Stomach smooth muscle (tissue), 2 donors: ENCODE results near the gene PANX3.

Experiments
- H3K27ac ChIP-seq: one replicate; pipeline ENCODE4 v1.7.0; 2013; ENCODE audit warnings: mild to moderate bottlenecking, low read length, inconsistent platforms
- H3K27me3 ChIP-seq, 2 donors: one replicate each; pipeline ENCODE4 v1.7.0; 2013; ENCODE audit warnings: low read length in 2 of 2; ENCODE audit not compliant: insufficient read depth in 2 of 2, control insufficient read depth in 1 of 2
- H3K36me3 ChIP-seq, 2 donors: one replicate each; pipeline ENCODE4 v1.7.0; 2013; ENCODE audit warnings: low read length in 2 of 2; ENCODE audit not compliant: control insufficient read depth in 2 of 2, insufficient read depth in 2 of 2
- H3K4me1 ChIP-seq: one replicate; pipeline ENCODE4 v1.7.0; 2013; ENCODE audit warnings: low read length; ENCODE audit not compliant: control insufficient read depth, insufficient read depth
- H3K4me3 ChIP-seq, 2 donors: one replicate each; pipeline ENCODE4 v1.7.0; 2013; ENCODE audit warnings: low read length in 2 of 2
- H3K9ac ChIP-seq, 2 donors: one replicate each; pipeline ENCODE4 v1.7.0; 2013; ENCODE audit warnings: low read length in 2 of 2, mild to moderate bottlenecking in 1 of 2
- H3K9me3 ChIP-seq, 2 donors: one replicate each; pipeline ENCODE4 v1.7.0; 2013; ENCODE audit warnings: low read length in 2 of 2; ENCODE audit not compliant: control insufficient read depth in 2 of 2
- donor health status: healthy.
- donor health status: Pancreatic carcinoma.

PANX3 gene

GRCh38 chr11:124611064-124611463 is at the start of gene PANX3:
Gene PANX3, plus strand, starts transcription at chr11:124611428. Its CDS starts 129 bp downstream, at chr11:124611557.
- no peak within 1 kb of the TSS for H3K27ac ChIP-seq
- H3K9ac ChIP-seq, result no peak within 1 kb of the TSS
- no peaks in the 10 kb centered on the region for H3K9me3 ChIP-seq
- H3K27me3 ChIP-seq, result peaks cover 0 to 2% of the 10 kb centered on the region in 2 donors
- no peak within 1 kb of the TSS for H3K4me3 ChIP-seq
- H3K4me1 ChIP-seq, result no peaks in the 10 kb centered on the region
- no peaks in the 10 kb centered on the region for H3K36me3 ChIP-seq

- no peaks in the 10 kb centered on the region for H3K27me3 ChIP-seq
Measured at GRCh38 chr11:124569697-124570096, 41.5 kb upstream of the PANX3 start, which contains the start of gene OR8A1. Gene OR8A1, plus strand, starts transcription at chr11:124569997. Its CDS starts 123 bp downstream, at chr11:124570120.

DNA sequence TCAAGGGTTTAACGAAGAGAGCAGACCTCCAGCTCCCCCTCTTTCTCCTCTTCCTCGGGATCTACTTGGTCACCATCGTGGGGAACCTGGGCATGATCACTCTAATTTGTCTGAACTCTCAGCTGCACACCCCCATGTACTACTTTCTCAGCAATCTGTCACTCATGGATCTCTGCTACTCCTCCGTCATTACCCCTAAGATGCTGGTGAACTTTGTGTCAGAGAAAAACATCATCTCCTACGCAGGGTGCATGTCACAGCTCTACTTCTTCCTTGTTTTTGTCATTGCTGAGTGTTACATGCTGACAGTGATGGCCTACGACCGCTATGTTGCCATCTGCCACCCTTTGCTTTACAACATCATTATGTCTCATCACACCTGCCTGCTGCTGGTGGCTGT is 41.1 kb upstream of the PANX3 start:
- no peaks in the 10 kb centered on the region for H3K36me3 ChIP-seq
- H3K27me3 ChIP-seq, result no peaks in the 10 kb centered on the region
- H3K9ac ChIP-seq, result no peak overlapping the region
- H3K27ac ChIP-seq, result no peak overlapping the region
- no peaks in the 10 kb centered on the region for H3K9me3 ChIP-seq
- no peak overlapping the region for H3K4me3 ChIP-seq
- H3K4me1 ChIP-seq, result no peaks in the 10 kb centered on the region

More at GRCh38 chr11:124569697-124570096, 41.5 kb upstream of the PANX3 start, which contains the start of gene OR8A1:
- no peak within 1 kb of the TSS for H3K9ac ChIP-seq
- H3K9me3 ChIP-seq, result no peaks in the 10 kb centered on the region
- H3K4me1 ChIP-seq, result no peaks in the 10 kb centered on the region
- H3K36me3 ChIP-seq, result no peaks in the 10 kb centered on the region
- no peak within 1 kb of the TSS for H3K4me3 ChIP-seq
- no peak within 1 kb of the TSS for H3K27ac ChIP-seq

GRCh38 chr11:124577716-124578427 is 33.4 kb upstream of the PANX3 start:
- H3K4me3 ChIP-seq, result no peak overlapping the region
- no peaks in the 10 kb centered on the region for H3K4me1 ChIP-seq
- no peaks in the 10 kb centered on the region for H3K36me3 ChIP-seq
- H3K27ac ChIP-seq, result no peak overlapping the region
- H3K27me3 ChIP-seq, result peaks cover 0 to 3% of the 10 kb centered on the region in 2 donors
- H3K9me3 ChIP-seq, result no peaks in the 10 kb centered on the region
- H3K9ac ChIP-seq, result no peak overlapping the region

DNA sequence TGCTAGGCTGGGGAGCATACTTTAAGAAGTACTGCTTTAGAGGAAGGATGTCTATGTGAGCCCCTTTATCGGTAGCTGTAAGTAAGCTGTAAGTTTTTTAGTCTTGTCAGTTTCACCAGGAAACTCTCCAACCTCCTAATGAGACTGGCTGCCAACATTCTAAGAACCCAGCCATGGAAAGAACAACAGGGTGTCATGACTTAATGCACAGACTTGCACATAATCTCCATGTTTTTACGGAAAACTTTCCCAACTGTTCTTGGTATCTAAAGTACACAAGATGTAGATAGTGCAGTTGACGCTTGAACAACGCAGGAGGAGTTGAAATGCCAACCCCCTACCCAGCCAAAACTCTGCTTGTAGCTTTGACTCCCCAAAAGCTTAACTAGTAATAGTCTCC is 32.5 kb upstream of the PANX3 start:
- H3K36me3 ChIP-seq, result no peaks in the 10 kb centered on the region
- H3K4me1 ChIP-seq, result no peaks in the 10 kb centered on the region
- no peak overlapping the region for H3K9ac ChIP-seq
- H3K27ac ChIP-seq, result no peak overlapping the region
- H3K9me3 ChIP-seq, result no peaks in the 10 kb centered on the region
- H3K4me3 ChIP-seq, result no peak overlapping the region
- peaks cover 0 to 3% of the 10 kb centered on the region in 2 donors for H3K27me3 ChIP-seq

GRCh38 chr11:124581817-124582216 is 29.4 kb upstream of the PANX3 start:
- no peaks in the 10 kb centered on the region for H3K9me3 ChIP-seq
- H3K4me1 ChIP-seq, result no peaks in the 10 kb centered on the region
- no peaks in the 10 kb centered on the region for H3K36me3 ChIP-seq
- no peak overlapping the region for H3K9ac ChIP-seq
- H3K27me3 ChIP-seq, result peaks cover 0 to 3% of the 10 kb centered on the region in 2 donors
- no peak overlapping the region for H3K4me3 ChIP-seq
- no peak overlapping the region for H3K27ac ChIP-seq

- peaks cover 0 to 3% of the 10 kb centered on the region in 2 donors for H3K27me3 ChIP-seq
- no peak overlapping the region for H3K9ac ChIP-seq
- H3K9me3 ChIP-seq, result no peaks in the 10 kb centered on the region
- H3K4me3 ChIP-seq, result no peak overlapping the region
- no peak overlapping the region for H3K27ac ChIP-seq
- no peaks in the 10 kb centered on the region for H3K4me1 ChIP-seq
- H3K36me3 ChIP-seq, result no peaks in the 10 kb centered on the region
Measured at GRCh38 chr11:124582565-124582964, 28.7 kb upstream of the PANX3 start.

- H3K9ac ChIP-seq, result no peak overlapping the region
- H3K27ac ChIP-seq, result no peak overlapping the region
- H3K27me3 ChIP-seq, result peaks cover 0 to 3% of the 10 kb centered on the region in 2 donors
- no peaks in the 10 kb centered on the region for H3K4me1 ChIP-seq
- no peaks in the 10 kb centered on the region for H3K9me3 ChIP-seq
- no peaks in the 10 kb centered on the region for H3K36me3 ChIP-seq
- no peak overlapping the region for H3K4me3 ChIP-seq
Measured at GRCh38 chr11:124583781-124584180, 27.4 kb upstream of the PANX3 start.

DNA sequence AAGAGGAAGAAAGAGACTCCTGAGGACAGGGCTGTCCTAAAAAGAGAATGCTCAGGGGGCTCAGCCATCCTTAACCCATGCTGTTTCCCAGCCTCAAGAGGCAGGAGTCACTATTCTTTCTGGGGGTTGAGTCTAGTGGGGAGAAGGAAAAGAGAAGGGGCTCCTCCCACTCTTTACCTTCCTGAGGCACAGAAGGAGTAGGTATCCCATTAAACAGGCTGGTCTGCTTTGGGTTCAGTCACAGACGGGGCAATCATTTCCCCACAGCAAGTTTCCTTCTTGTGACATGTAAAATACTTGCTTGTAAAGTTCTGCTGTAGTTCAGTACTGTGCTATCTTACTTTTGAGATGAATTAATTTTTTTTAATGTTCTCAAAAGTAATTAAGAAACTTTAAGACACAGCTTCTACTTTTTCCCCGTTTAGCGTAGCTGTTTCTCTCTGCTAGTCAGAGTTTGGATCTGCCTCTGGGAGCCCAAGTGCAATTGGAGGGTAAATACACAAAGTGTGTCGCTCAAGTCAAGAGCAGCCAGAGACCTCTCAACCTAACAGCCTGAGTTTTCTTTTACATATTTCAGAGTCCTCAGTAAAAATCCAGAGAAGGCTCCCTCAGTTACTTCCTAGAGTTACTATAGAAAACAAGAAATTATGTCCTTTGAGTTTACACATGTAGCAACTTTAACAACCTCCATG is 26.4 kb upstream of the PANX3 start:
- Histone ChIP-seq H3K27me3 (peaks cover 0 to 3% of the 10 kb centered on the region in 2 donors), H3K4me3 (no peak overlapping the region), H3K9ac (no peak overlapping the region)

GRCh38 chr11:124586238-124586860 is 24.9 kb upstream of the PANX3 start:
- peaks cover 0 to 3% of the 10 kb centered on the region in 2 donors for H3K27me3 ChIP-seq
- no peaks in the 10 kb centered on the region for H3K4me1 ChIP-seq
- no peak overlapping the region for H3K27ac ChIP-seq
- no peaks in the 10 kb centered on the region for H3K9me3 ChIP-seq
- H3K4me3 ChIP-seq, result no peak overlapping the region
- no peaks in the 10 kb centered on the region for H3K36me3 ChIP-seq
- no peak overlapping the region for H3K9ac ChIP-seq

More for the DNA sequence above, 26.4 kb upstream of the PANX3 start:
- H3K9me3 ChIP-seq, result no peaks in the 10 kb centered on the region
- no peaks in the 10 kb centered on the region for H3K4me1 ChIP-seq
- no peak overlapping the region for H3K27ac ChIP-seq
- no peaks in the 10 kb centered on the region for H3K36me3 ChIP-seq
